Activated CD8-positive, alpha-beta T cell treated with anti-CD3 and anti-CD28 coated beads, Interleukin-2, amount 10 ng/mL, durations not matched to agents 7 days and 5 days (primary cell): ENCODE data around the gene KRT85. TPM values are rescaled to one million over a fixed set of nuclear protein-coding genes. Genes with fewer than 3 reads are reported as not detected.

Experiments used
- ATAC-seq: fragments of 150-1000 bp; cut with Tn5 transposase; one replicate; pipeline ENCODE4 v1.10.0; 2021; ENCODE audit warnings: moderate library complexity
- CTCF ChIA-PET: fragments of 350-600 bp; sonication (Branson Sonifier 250); formaldehyde crosslinking; loops from one replicate; lab custom pipeline; 2021; ENCODE audit warnings: antibody characterized with exemption; lab: Charles Lee
- POLR2A ChIA-PET: fragments of 350-600 bp; sonication (Branson Sonifier 250); formaldehyde crosslinking; loops from one replicate; lab custom pipeline; 2021; ENCODE audit warnings: antibody characterized with exemption; lab: Charles Lee
- DNase-seq: peaks from one replicate; pipeline ENCODE4 v3.0.0-alpha.2; 2020
- H3K27ac Mint-ChIP-seq: one replicate; pipeline ENCODE4 v1.8.0; 2021; ENCODE audit warnings: mild to moderate bottlenecking, mixed read lengths
- H3K27me3 Mint-ChIP-seq: one replicate; pipeline ENCODE4 v1.8.0; 2021; ENCODE audit warnings: low read depth, mixed read lengths
- H3K36me3 Mint-ChIP-seq: one replicate; pipeline ENCODE4 v1.8.0; 2021; ENCODE audit warnings: low read depth, mixed read lengths
- H3K4me1 Mint-ChIP-seq: one replicate; pipeline ENCODE4 v1.8.0; 2021; ENCODE audit warnings: low read depth, mixed read lengths
- H3K4me3 Mint-ChIP-seq: one replicate; pipeline ENCODE4 v1.8.0; 2021; ENCODE audit warnings: mild to moderate bottlenecking, mixed read lengths
- H3K9me3 Mint-ChIP-seq: one replicate; pipeline ENCODE4 v1.8.0; 2022; ENCODE audit warnings: mixed read lengths; ENCODE audit not compliant: insufficient read depth
- total RNA-seq, 2 experiments: library from RNA; stranded (reverse); gene quantifications; one replicate each; pipeline ENCODE4 v1.2.3, GENCODE V29; 2021

The KRT85 gene
- total RNA-seq, 2 experiments from 2014 or later = not detected

GRCh38 chr12:52310622-52311284 lies 56.5 kb downstream of the KRT85 start:
- no peaks in the 10 kb centered on the region for H3K36me3 Mint-ChIP-seq
- ChIA-PET POLR2A (interaction anchor here (0.6 kb wide), 1 partner anchor 420 kb away, joined by 3 read pairs; no protein-coding TSS in a partner anchor), CTCF (interaction anchor here (1.3 to 6.7 kb wide), 4 partner anchors 15 to 569 kb away, joined by 4 to 50 read pairs (median 16); no protein-coding TSS in a partner anchor)
- peaks cover 16% of the 10 kb centered on the region for H3K4me1 Mint-ChIP-seq
- no peak for DNase-seq
- H3K27ac Mint-ChIP-seq = no peak overlapping the region
- no peak overlapping the region for H3K4me3 Mint-ChIP-seq
- no peaks in the 10 kb centered on the region for H3K9me3 Mint-ChIP-seq
- ATAC-seq = no peak
- peaks cover 62% of the 10 kb centered on the region for H3K27me3 Mint-ChIP-seq

Other genes starting within 250 kb of the KRT85 start
- gene KRT80, start 175.5 kb downstream of the KRT85 start, total RNA-seq = not detected
- 10 to 100 TPM; 14.4 to 14.7 TPM for gene KRT7, start 134.2 kb downstream of the KRT85 start, total RNA-seq
- gene KRT86, start 92.8 kb downstream of the KRT85 start, total RNA-seq = 1 to 10 TPM; 1.1 TPM
- gene KRT81, start 75.9 kb downstream of the KRT85 start, total RNA-seq = under 1 TPM; 0.29 to 0.42 TPM
- not detected for gene KRT83, start 46.1 kb downstream of the KRT85 start, total RNA-seq
- not detected for gene KRT84, start 18.2 kb upstream of the KRT85 start, total RNA-seq
- gene KRT82, start 38.9 kb upstream of the KRT85 start, total RNA-seq = not detected
- gene KRT75, start 66.9 kb upstream of the KRT85 start, total RNA-seq = not detected
- gene KRT6B, start 84.7 kb upstream of the KRT85 start, total RNA-seq = not detected
- gene KRT6C, start 106.3 kb upstream of the KRT85 start, total RNA-seq = not detected
- gene KRT6A, start 125.8 kb upstream of the KRT85 start, total RNA-seq = not detected
- gene KRT5, start 152.9 kb upstream of the KRT85 start, total RNA-seq = not detected
- gene KRT71, start 185.7 kb upstream of the KRT85 start, total RNA-seq = not detected
- not detected for gene KRT74, start 206.4 kb upstream of the KRT85 start, total RNA-seq
- gene KRT72, start 234.0 kb upstream of the KRT85 start, total RNA-seq = under 1 TPM; 0.40 to 0.44 TPM